NCI-H82 treated with DMSO at 0.1 percent for 48 hours (cell line): ENCODE results near the gene PRDM12.

ENCODE experiments used
- DNase-seq: peaks from one replicate; lab custom pipeline; 2025; ENCODE audit not compliant: unreplicated experiment; lab: John Stamatoyannopoulos, UW

PRDM12 gene

GRCh38 chr9:130718562-130718961, 54.2 kb downstream of the PRDM12 start:
- no peak for DNase-seq

GRCh38 chr9:130720762-130721161, 56.4 kb downstream of the PRDM12 start:
- no peak for DNase-seq

- DNase-seq: no peak
Observed at GRCh38 chr9:130728721-130729120, 64.3 kb downstream of the PRDM12 start.

- DNase-seq: no peak
Observed at GRCh38 chr9:130729145-130729544, 64.8 kb downstream of the PRDM12 start.

- no peak for DNase-seq
Observed at GRCh38 chr9:130731355-130731754, 67.0 kb downstream of the PRDM12 start.

- no peak for DNase-seq
Observed at GRCh38 chr9:130732136-130732535, 67.7 kb downstream of the PRDM12 start.
